SW480 (cell line): ENCODE data around the gene UGGT1.

Experiments used
- DNase-seq: peaks from one replicate; pipeline ENCODE4 v3.0.0-alpha.2; 2016; ENCODE audit warnings: low spot score

UGGT1 gene

DNA sequence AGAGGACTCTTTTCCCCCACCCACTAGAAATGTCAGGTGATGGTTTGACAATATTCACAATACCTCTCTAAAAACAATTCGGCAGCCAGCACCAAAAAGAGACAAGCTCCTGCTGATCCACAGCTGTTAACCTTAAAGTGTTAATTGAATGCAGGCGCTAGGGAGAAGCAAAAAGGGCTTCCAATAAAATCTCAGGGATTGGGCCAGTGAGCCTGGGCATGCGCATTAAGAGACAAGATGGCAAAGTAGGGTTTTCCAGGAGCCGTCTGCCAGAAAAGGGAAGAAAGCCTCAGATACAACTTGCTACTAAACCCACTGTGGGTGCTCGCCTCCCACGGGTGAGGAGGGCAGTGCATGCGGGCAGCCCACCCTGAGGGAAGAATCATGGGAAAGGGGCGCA lies 128.9 kb downstream of the UGGT1 start:
- DNase-seq: no peak

DNA sequence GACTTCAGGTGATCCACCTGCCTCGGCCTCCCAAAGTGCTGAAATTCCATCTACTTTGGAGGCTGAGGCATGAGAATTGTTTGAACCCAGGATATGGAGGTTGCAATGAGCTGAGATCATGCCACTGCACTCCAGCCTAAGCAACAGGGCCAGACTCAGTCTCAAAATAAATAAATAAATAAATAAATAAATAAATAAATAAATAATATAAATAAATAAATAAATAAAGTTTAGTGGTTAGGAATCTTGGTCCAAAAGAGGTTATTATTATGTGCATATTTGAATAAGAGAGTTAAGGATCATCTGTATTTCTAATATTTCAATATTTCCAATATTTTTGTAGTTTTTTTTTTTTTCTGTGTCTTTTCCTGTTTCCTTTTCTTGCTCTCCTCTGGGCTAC lies 136.9 kb downstream of the UGGT1 start:
- DNase-seq: no peak

DNA sequence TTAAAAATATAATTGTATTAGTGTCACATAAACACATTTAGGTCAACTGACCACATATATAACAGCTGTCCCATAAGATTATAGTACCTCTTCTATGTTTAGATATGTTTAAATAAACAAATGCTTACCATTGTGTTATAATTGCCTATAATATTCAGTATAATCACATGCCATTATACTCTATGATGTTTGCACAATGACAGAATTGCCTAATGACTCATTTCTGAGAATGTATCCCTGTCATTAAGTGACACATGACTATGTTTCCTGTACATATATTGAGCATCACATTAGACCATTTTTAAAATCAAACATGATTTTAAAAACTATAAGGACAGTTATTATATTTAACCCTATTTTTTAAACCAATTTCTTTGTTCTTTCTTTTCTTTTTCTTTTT lies 137.9 kb downstream of the UGGT1 start:
- peak; percentile 56 for DNase-seq

DNA sequence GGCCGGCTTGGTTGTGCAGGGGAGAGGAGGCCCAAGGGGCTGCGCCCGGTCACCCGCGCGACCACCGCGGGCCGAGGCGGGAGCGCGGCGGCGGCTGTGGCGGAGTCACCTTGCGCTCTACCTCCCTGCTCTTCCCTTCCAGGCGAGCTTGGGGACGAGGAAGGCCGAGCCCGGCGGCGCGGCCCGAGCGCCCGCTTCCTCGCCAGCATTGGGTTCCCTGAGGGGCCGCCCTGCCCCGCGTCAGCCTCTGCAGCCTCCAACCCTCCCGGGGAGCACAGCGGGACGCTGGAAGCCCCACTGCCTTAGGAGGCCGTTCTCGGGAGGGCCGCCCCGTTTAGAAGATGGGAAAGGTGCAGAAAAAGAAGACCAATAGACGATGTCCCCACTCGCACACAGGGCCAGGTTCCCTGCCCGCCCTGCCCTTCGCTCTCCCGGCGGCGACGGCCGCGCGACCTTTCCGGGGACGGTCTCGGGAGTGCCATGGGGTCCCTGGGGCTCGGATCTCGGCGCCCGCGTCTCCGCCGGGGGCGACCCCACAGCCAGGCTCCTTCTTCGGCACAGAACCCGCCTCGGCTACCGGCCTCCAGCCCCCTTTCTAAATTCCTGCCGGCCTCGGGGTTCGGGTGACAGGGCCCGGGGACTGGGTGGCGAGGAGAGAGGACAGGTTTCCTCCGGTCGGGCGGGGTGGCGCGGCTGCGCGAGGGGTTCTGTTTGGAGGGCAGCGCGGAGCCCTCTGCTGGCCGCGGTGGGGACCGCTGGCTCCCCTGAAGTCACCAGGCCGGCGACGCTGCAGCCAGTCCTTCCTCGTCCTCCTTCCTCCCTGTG lies 142.2 kb downstream of the UGGT1 start:
- peak; percentile 79 for DNase-seq

DNA sequence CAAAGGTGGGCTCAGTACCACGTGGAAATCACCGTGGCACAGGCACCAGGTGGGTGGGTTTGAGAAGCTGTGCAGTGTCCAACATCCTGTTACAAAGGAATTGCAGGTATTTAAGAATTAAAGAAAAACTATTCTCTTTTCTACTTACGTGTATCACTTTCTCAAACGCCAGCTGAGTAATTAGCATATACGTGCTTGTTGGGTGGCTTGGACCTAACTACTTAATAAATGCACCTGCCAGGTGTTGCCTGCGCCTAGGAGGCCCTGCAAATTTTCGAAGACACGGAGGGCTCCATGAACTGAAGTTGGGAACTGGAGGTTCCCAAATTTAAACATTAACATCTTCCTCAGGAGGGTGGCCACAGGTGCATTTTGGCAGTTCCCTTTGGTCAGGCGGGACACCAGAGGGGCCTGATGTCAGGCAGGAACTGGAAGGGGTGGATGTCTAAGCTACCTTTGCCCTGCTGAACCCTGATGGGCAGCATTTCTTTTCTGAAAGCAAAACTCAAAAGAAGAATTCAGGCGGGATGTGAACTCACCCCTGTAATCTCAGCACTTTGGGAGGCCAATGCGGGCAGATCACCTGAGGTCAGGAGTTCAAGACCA lies 142.9 kb downstream of the UGGT1 start:
- DNase-seq: no peak

DNA sequence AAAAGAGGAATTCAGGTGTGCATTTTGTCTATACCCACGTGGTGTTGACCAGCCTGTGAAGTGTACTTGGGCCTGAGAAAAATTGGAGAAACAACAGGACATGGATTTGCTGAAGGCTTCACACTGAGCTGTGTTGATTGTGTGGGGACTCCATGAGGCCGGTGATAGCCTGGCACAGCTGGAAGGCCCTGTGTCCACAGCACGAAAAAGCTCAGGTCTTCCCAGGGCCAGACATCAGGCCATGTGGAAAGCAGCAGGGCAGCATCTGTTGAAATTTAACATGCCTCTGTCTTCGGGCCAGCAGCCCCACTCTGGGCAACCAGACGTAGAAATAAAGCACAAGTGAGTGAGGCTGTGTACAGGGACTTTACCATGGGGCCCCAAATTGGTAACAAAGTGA lies 143.6 kb downstream of the UGGT1 start:
- no peak for DNase-seq

DNA sequence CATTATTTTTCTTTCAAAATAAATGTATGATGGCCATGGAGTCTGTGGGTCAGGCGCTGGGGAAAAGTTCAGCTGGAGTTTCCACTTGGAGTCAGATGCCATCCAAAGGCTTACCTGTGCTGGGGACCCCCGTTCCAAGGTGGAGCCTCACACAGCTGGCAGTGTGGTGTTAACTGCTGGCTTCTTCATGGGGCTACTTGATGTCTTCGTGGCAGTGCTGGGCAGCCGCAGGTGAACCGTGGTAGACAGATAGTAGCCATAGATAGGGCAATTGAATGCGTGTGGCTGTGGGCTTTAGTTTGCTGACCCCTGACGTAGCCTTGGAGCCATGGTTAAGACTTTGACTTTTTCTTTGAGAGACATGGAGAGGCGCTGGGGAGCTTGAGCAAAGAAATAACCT lies 144.6 kb downstream of the UGGT1 start:
- DNase-seq: no peak

DNA sequence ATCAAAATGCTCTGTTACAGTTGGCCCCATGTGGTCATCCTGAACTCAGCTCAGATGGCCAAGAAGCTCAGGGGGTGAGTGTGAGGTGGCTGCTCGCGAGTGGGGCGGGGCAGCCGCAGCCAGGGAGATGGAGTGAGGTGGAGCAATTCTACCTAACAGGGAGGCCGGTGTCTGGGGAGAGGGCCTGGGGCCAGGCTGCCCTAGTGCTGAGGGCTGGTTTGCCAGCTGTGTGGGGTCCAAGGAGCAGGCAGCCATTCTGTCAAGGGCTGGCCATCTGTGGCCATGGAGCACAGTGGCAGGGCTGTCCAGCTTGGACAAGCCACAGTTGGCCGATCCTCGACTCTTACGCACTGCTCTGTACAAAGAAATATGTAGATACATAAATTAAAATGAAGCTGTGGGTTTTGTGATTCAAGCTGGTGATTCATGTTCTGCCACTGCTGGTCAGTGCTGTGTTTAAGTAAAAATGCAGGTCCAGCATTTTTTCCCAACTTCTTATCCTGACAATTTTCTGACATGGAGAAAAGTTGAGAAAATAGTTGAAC lies 145.6 kb downstream of the UGGT1 start:
- no peak for DNase-seq

DNA sequence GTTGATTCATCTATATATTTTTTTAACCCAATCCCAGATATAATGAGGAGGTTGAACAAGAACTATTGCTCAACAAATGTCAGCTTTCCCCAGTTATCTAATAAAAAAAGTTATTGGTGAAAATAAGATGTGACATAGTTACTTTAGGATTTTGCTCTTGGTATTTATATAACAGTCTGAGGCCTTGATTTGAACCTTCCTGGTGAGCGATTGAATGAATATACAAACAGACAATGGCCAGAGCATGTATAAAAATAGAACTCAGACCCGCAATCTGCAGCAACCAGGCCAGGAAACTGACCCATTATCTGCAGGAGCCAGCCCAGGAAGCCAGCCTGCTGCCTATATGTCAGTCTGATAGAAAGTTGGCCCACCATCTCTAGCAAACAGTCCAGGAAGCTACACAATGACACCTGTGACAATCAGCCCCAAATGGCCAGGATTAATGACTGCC lies 146.1 kb downstream of the UGGT1 start:
- DNase-seq: no peak

DNA sequence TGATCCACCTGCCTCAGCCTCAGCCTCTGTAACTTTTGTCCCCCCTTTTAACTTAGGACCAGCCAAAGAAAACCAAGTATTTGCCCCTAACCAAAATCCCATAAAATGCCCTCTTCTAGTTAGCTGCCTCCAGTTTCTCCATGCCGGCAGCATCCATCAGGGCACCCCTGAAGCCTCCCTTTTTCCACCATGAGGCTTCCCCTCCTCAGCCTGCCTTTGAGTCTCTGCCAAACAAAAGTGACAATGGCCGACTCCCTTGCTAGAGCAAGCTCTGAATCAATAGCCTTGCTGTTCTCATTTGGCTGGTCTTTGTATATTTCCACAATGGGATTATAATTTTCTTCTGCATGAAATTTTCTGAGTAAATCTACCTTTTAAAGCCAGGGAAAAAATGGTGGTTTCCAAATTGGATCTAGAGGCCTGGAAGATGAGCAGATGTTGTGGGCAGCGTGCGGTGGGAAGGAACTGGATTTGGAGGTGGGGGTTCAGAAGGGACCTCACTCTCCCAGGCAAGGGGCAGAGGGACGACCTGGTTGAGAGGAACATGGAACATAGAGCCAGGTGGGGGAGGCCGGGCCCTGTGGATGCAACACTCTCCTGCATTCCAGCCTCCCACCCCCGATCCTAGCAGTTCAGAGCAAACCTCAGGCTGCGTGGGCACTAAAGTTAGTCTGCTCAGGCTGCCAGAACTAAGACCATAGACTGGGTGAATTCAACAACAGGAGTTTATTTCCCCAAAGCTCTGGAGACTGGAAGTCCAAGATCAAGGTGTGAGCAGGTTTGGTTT lies 147.1 kb downstream of the UGGT1 start:
- no peak for DNase-seq

DNA sequence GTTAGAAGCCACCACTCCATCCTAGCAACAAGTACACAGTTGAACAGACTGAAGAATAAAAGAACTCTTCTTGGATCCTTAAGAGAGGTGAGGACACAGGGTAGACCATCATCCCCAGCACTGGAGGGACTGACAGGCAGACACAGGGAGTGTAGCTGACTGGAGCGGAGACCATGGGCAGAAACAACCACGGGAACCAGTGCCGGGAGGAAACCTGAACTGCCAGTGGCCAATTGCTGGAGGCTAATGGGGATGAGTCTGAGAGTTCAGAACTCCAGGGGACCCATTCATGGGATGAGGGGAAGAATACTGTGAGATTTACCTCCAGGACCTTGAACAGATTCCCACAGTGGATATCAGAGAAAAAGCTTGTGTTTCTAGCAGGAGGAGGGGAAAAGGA lies 150.9 kb downstream of the UGGT1 start:
- DNase-seq: no peak
